Stimulated activated CD8-positive, alpha-beta memory T cell treated with anti-CD3 and anti-CD28 coated beads, Interleukin-12 subunit alpha, Interleukin-12 subunit beta, amount 100 ng/mL, for 24 hours (primary cell): Measurements from ENCODE around the gene NRDE2.
"Not testable (repeated sequence)": the region's sequence is repeated elsewhere in the genome, so short reads cannot be mapped to it uniquely, and the experiment has no call there.

Experiments
- DNase-seq: peaks from one replicate; pipeline ENCODE4 v3.0.0-alpha.2; 2020; ENCODE audit errors: extremely low read depth

Gene NRDE2

GRCh38 chr14:90344331-90345238 lies 12.8 kb upstream of the NRDE2 start:
- no peak for DNase-seq

GRCh38 chr14:90342327-90342726 lies 10.6 kb upstream of the NRDE2 start:
- DNase-seq: no peak

- DNase-seq: no peak
Measured at GRCh38 chr14:90341784-90342183, 10.0 kb upstream of the NRDE2 start.

GRCh38 chr14:90341232-90341631 lies 9.5 kb upstream of the NRDE2 start:
- DNase-seq: not testable (repeated sequence)

GRCh38 chr14:90336985-90337384 lies 5.2 kb upstream of the NRDE2 start:
- no peak for DNase-seq

- DNase-seq: no peak
Measured at GRCh38 chr14:90336401-90336800, 4.7 kb upstream of the NRDE2 start.

GRCh38 chr14:90332271-90332584 lies 487 bp upstream of the NRDE2 start:
- no peak for DNase-seq

GRCh38 chr14:90330203-90331196 lies 1.2 kb downstream of the NRDE2 start:
- DNase-seq: no peak

- no peak for DNase-seq
Measured at GRCh38 chr14:90321891-90322290, 9.8 kb downstream of the NRDE2 start.

- no peak for DNase-seq
Measured at GRCh38 chr14:90319634-90320541, 11.9 kb downstream of the NRDE2 start.

GRCh38 chr14:90319173-90319572 lies 12.6 kb downstream of the NRDE2 start:
- DNase-seq: no peak

- no peak for DNase-seq
Measured at GRCh38 chr14:90318016-90318415, 13.7 kb downstream of the NRDE2 start.

- no peak for DNase-seq
Measured at GRCh38 chr14:90317286-90317685, 14.5 kb downstream of the NRDE2 start.

- DNase-seq: no peak
Measured at GRCh38 chr14:90308561-90308960, 23.2 kb downstream of the NRDE2 start.

GRCh38 chr14:90305176-90305601 lies 26.6 kb downstream of the NRDE2 start:
- DNase-seq: no peak

GRCh38 chr14:90304502-90304901 lies 27.2 kb downstream of the NRDE2 start:
- DNase-seq: no peak

- no peak for DNase-seq
Measured at GRCh38 chr14:90303473-90303872, 28.3 kb downstream of the NRDE2 start.

- no peak for DNase-seq
Measured at GRCh38 chr14:90302529-90303303, 29.0 kb downstream of the NRDE2 start.

- DNase-seq: no peak
Measured at GRCh38 chr14:90301668-90302090, 30.1 kb downstream of the NRDE2 start.

- DNase-seq: no peak
Measured at GRCh38 chr14:90301122-90301521, 30.6 kb downstream of the NRDE2 start.

- DNase-seq: no peak
Measured at GRCh38 chr14:90300611-90301047, 31.1 kb downstream of the NRDE2 start.
